ENCODE results near the gene LCN15. TPM values are rescaled to one million over a fixed set of nuclear protein-coding genes. Genes with fewer than 3 reads are reported as not detected.

Gene LCN15
- total RNA-seq, 1 donor from 2014 or later: 0.46 TPM

DNA sequence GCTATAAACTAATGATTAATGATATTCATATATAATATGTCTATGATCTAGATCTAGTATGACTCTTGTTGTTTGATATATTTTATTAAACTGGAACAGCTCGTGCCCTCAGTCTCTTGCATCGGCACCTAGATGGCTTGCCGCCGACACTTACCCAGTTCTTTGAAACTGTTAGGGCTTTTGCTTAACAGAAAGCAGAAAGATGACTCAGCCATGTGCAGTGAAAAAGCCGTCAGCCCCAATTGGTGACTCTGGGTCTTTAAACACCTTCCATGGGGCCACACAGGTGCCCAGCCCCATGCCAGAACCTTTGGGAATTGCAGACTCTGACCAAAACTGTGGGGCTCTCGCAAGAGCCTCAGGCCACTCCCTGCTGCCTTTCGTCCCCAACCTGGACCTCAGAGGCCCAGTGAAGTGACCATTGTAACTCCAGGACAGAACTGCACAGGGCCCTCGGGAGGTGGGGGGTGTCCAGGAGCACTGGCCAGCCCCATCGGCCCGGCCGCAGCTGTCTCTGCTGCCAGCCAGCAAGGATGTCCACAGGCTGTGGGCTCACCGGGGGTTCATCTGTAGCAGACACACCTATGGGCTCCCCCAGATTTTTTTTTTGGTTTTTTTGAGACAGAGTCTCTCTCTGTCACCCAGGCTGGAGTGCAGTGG is 29.4 kb downstream of the LCN15 start:
- intact Hi-C loops (cut with DNase I): no loop called here
- no peak for ATAC-seq
- DNase-seq (ENCODE audit: missing footprints): no peak

DNA sequence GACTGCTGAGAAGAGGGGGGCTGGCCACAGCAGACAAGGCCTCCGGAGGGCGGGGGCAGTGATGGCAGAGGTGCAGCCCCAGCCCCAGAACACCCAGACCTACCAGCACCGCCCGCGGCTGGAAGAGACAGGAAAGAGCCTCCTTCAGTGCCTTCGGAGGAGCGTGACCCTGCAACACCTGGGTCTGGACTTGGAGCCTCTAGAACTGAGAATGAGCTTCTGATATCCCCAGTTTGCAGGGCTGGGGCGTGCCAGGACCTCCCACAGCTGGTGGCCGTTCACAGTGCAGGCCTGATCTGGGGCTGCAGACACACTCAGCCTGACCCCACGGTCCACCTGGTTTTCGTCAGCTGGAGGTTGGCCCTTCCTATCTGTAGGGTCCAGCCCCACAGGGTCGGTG is 30.7 kb downstream of the LCN15 start:
- no peak for ATAC-seq
- intact Hi-C loops (cut with DNase I): no loop called here
- DNase-seq (ENCODE audit: missing footprints): peak; percentile 22

DNA sequence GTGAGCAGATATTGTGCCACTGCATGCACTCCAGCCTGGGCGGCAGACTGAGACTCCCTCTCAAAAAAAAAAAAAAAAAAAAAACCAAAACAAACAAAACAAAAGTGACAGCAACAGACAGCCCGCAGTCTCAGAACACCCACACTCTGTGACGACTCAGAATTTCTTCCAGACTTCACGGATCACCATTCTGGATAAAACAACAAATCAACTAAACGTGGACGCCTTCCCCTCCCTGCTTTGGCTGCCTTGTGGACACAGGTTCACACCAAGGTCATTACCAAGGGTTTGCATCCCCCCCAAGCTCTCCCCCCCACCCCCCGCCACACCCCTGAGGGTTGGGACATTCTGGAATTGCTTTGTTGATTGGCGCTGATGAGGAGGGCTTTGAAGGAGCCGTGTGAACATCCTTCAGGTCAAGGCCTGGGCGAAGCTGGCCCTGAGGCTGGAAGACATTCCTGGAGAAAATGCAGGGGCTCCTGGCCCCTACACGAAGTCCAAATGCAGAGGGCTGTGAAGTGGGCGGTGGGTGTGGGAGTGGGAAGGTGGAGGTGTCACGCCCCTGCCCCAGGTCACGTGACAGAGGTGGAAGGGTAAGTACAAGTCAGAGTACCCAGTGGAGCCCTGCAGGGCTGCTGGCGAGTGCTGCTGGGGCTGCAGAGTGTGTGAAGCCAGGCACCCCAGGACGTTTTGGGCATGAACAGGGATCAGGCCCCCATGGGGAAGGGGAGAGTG is 31.7 kb downstream of the LCN15 start:
- ATAC-seq: no peak
- intact Hi-C loops (cut with DNase I): no loop called here
- peak; percentile 18 for DNase-seq (ENCODE audit: missing footprints)

DNA sequence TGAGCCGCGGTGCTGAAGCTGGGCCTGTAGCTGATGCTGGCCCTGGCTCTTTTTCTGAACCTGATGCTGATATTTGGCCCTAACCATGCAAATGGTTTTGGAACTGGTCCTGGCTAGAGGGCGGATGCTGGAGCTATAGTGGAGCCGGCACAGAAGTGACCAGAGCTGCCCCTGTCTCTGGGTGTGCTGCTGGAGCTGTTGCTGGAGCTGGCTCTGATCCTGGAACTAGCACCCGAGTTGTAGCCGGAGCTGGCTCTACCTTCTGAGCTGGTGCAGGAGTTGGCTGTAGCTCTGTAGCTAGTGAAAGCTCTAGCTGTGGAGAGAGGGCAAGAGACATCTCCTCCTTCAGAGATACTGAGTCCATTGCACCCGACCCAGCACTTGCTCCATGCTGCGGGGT is 34.4 kb downstream of the LCN15 start:
- DNase-seq (ENCODE audit: missing footprints) (peak; percentile 5), ATAC-seq (no peak)
- intact Hi-C loops (cut with DNase I): loop anchor here (5.0 kb wide), 1 partner anchor 43 kb away; the partner anchor contains the start of gene AGPAT2

DNA sequence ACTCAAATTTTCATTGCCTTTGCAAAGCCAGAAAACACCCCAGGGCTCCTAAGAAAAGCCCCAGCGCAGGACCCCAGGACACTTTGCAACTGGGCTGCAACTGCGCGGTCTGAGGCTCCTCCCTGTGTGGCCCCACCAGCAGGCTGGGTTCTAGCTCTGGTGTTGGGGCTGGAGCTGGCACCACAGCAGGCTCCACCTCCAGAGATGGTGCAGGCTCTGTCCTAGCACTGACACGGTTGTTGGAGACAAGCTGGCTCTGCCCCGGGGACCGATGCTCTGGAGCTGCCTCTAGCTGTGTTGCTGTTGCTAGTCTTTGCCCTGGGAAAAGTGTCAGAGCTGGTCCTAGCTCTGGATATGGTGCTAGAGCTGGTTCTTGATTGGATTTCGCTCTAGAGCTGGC is 35.2 kb downstream of the LCN15 start:
- DNase-seq (ENCODE audit: missing footprints): no peak
- ATAC-seq: no peak
- intact Hi-C loops (cut with DNase I): loop anchor here (5.0 kb wide), 1 partner anchor 42 kb away; the partner anchor contains the start of gene AGPAT2

DNA sequence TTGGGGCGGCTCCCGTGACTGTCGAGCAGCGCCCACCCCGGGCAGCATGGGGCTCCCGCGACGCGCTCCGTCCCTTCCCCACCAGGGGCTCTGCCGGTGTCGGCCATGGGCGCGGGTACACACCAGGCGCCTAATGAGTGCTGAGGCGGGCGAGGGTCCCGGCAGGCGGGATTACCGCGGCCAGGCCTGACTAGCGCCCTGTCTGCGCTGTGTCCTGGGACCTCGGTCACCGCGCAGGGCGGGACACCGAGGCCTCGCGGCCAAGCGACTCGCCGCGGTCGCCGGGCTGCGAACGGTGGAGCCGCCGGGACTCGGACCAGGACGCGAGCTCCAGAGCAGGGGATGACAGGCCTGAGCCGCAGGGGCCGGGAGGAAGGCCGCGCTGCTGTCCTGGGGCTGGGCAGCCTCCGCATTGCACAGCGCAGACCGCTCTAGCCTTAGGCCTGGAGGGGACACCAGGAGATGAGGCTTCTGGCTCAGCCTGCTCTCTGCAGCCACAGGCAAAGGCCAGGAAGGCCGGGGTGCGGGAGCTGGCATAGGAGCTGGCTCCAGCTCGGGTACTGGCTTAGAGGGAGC is 35.7 kb downstream of the LCN15 start:
- DNase-seq (ENCODE audit: missing footprints) (peak; percentile 73), ATAC-seq (peak; percentile 44)
- intact Hi-C loops (cut with DNase I): loop anchor here (5.0 kb wide), 1 partner anchor 41 kb away; the partner anchor contains the start of gene AGPAT2

DNA sequence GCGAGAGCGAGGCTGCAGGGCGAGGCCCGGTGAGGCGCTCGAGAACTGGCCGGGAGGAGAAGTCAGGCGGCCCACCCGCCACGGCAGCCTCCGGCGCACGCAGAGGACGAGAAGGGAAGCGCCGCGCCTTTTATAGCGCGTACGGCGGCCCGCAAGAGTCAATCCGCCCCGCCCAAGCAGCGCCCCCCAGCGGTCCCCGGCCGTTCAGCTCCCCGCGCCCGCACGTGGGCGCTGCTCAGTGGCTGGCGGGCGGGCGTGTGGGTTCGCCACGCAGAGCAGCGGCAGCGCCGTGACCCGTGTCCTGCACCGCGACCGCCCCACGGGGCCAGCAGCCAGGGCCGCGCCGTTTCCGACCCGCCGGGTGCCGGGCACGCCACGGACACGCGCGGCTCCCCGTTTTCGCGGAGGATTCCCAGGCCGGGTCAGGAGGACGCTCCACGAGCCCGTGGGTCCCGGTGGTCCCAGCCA is 36.2 kb downstream of the LCN15 start:
- intact Hi-C loops (cut with DNase I): loop anchor here (5.0 kb wide), 1 partner anchor 41 kb away; the partner anchor contains the start of gene AGPAT2
- peak; percentile 95 for DNase-seq (ENCODE audit: missing footprints)
- ATAC-seq: peak; percentile 88

DNA sequence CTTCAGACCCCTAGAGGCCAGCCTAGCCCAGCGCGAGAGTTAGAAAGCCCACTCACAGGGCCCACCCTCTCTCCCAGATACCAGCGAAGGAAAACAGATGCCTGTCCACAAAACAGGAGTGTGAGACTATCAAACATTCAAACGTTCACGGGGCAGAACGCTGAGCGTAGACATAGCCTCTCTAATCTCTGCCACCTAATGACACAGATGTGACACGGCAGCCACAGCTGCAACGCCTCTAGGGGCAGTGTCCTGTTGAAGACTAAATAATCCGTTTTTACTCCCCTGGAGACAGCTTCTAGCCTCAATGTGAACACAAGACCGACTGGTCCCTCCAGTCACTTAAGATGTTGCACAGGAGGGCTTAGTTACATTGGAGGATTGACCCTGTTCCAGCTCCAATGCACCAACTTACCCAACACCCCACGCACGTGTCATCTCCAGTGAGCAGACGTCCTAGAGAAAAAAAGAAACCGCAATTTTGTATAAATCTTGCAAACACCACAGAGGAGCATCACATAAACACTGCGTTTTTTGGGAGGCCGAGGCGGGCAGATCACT is 37.6 kb downstream of the LCN15 start:
- ATAC-seq (no peak), DNase-seq (ENCODE audit: missing footprints) (peak; percentile 15)
- intact Hi-C loops (cut with DNase I): loop anchor here (5.0 kb wide), 1 partner anchor 39 kb away; the partner anchor contains the start of gene AGPAT2

DNA sequence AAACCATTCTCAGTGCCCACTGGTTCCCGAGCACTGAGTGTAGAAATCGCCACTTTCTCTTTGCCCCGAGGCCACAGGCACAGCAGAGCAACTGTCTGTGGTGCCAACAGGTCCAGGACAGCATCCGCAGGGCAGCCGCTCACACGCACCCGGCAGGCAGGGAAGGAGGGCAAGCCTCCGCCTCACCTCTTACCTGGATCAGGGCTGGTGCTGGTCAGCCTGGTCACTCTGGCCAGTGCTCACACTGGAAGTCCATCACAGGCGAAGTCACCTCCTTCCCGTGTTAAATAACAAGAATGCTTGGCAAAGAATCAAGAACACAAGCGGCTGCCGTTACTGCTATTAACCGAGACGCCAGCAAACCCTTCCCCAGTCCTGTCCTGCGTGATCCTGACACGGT is 38.2 kb downstream of the LCN15 start:
- no peak for ATAC-seq
- no peak for DNase-seq (ENCODE audit: missing footprints)
- intact Hi-C loops (cut with DNase I): loop anchor here (5.0 kb wide), 1 partner anchor 39 kb away; the partner anchor contains the start of gene AGPAT2

DNA sequence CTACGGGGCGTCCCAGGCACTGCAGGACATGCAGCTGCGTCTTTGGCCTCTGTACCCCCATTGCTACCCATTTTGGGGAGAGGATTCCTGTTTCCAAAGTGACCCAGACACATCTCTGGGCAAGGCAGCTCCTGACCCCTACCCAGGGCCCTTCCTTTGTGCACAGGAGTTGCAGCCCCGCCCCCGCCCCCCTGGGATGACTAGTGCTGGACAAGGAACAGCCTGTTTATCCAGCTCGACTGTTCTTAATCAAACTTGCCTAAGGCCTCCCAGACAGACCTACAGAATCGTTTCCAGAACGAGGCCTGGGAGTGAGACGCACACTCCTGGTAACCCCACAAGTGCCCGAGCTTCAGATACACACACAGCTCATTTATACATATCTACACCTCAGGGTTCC is 38.7 kb downstream of the LCN15 start:
- no peak for DNase-seq (ENCODE audit: missing footprints)
- ATAC-seq: no peak
- intact Hi-C loops (cut with DNase I): loop anchor here (5.0 kb wide), 1 partner anchor 38 kb away; the partner anchor contains the start of gene AGPAT2

DNA sequence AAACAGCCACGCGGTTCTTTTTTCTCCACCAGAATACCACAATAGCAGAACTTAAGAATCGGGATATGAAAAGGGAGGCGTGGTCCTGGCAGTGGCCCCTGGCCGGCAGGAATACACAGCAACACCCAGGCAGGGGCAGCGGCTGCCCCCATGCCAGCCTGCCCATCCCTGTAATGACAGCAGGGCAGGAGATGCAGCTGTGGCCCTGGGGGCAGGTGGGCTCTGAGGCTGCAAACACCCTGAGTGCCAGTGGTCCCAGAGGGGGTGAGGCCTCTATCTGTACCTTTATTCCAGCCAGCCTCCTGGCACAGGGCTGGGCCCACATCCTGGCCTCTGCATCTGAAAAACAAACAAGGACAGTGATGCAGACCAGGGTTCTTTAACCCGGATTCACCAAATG is 39.5 kb downstream of the LCN15 start:
- DNase-seq (ENCODE audit: missing footprints) (no peak), ATAC-seq (no peak)
- intact Hi-C loops (cut with DNase I): loop anchor here (5.0 kb wide), 1 partner anchor 37 kb away; the partner anchor contains the start of gene AGPAT2

DNA sequence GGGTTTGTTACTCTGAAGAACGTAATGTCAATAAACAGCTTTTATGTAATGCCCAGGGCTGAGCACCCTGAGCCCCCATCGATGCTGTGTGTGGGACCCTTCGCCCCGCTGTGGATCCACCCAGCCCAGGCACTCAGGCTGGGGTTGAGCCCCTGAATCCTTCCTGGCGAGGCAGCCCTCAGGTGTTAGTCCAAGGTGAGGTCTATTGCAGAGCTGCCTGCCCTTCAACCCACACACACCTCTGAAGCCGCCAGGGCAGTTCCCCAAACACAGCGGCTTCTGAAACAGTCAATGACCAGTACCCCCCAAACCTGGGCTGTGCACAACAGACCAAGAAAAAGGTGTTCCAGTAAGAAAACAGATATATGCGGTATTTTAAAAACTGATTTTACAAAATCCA is 40.3 kb downstream of the LCN15 start:
- intact Hi-C loops (cut with DNase I): no loop called here
- DNase-seq (ENCODE audit: missing footprints): no peak
- ATAC-seq: no peak

DNA sequence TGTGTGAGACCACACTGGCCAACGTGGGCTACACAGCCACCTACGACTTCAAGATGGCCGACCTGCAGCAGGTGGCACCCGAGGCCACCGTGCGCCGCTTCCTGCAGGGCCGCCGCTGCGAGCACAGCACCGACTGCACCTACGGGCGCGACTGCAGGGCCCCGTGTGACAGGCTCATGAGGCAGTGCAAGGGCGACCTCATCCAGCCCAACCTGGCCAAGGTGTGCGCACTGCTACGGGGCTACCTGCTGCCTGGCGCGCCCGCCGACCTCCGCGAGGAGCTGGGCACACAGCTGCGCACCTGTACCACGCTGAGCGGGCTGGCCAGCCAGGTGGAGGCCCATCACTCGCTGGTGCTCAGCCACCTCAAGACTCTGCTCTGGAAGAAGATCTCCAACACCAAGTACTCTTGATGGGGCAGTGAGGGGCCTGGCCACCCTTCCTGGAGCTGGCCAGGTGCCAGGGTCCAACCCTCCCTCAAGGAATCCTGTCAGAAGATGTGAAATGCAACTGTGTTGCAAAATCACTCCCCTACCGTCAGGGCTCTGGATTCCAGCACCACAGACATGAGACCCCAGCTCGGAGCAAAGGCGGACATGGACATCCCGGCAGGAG is 40.8 kb downstream of the LCN15 start:
- no peak for ATAC-seq
- no peak for DNase-seq (ENCODE audit: missing footprints)
- intact Hi-C loops (cut with DNase I): no loop called here

DNA sequence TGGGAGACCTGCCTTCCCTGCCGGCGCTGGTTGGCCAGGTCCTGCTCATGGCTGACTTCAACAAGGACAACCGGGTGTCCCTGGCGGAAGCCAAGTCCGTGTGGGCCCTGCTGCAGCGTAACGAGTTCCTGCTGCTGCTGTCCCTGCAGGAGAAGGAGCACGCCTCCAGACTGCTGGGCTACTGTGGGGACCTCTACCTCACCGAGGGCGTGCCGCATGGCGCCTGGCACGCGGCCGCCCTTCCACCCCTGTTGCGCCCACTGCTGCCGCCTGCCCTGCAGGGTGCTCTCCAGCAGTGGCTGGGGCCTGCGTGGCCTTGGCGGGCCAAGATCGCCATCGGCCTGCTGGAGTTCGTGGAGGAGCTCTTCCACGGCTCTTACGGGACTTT is 41.4 kb downstream of the LCN15 start:
- intact Hi-C loops (cut with DNase I): no loop called here
- ATAC-seq (no peak), DNase-seq (ENCODE audit: missing footprints) (no peak)

DNA sequence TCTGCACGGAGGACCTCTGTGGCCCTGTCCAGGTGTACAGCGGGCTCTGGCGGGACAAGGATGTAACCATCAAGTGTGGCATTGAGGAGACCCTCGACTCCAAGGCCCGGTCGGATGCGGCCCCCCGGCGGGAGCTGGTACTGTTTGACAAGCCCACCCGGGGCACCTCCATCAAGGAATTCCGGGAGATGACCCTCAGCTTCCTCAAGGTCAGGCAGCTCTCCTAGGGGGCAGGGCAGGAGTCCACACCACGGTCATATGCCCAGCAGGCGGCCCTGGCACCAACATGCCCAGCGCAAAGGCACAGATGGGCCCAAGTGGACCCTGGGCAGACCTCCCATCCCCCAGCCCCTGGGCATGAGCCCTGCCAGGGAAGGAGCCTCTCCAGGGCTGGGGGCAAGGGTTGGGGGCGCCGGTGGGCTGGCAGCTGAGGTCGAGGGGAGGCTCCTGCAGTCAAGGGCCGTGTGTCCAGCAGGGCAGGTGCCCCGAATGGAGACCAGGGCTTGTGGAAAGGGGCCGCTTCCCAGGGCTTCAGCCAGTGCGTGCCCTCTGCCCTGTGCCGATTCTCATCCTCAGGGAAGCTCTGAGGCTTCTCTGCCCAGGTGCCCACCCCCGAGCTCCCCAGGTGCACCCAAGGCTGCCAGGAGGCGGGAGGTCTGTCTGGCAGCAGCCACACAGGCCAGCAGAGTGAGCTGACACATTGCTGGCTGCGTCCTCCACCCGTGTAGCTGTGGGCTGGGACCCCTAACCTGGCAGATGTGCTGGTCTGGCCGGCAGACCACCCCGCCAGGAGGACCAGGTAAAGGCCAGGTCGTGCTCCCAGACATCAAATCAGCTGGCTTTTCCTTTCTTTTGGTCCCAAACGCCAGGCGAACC is 42.0 kb downstream of the LCN15 start:
- ATAC-seq: no peak
- intact Hi-C loops (cut with DNase I): no loop called here
- no peak for DNase-seq (ENCODE audit: missing footprints)

DNA sequence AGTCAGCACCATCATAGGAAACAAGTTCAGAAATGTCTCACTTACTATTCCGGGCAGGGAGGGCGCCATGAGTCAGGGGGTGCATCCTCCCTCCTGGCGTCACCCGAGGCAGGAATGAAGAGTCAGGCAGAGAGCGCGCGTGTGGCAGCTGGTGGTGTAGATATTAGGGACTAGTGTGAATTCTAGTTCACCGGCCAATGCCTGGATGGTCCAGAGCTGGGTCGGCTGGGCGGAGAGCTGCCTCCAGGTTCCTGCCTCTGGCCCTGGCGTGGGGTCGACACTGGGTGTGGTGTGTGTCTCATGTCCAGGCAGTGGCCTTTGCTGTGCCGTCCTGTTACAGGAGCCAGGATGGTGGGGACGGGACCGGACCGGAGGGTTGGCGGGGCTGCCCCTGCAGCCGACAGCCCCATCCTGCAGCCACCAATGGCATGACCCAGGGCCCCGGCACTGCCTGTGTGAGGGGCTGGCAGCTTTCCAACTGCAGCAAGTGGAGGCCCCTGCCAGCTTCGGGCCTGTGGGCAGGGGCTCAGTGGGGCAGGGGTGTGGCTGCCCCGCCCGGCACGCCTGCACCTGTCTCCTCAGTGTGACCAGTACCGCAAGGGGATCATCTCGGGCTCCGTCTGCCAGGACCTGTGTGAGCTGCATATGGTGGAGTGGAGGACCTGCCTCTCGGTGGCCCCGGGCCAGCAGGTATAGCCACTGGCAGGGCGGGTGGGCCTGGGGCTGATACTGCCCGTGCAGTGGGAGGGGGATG is 42.8 kb downstream of the LCN15 start:
- DNase-seq (ENCODE audit: missing footprints): no peak
- intact Hi-C loops (cut with DNase I): no loop called here
- ATAC-seq: peak; percentile 15

DNA sequence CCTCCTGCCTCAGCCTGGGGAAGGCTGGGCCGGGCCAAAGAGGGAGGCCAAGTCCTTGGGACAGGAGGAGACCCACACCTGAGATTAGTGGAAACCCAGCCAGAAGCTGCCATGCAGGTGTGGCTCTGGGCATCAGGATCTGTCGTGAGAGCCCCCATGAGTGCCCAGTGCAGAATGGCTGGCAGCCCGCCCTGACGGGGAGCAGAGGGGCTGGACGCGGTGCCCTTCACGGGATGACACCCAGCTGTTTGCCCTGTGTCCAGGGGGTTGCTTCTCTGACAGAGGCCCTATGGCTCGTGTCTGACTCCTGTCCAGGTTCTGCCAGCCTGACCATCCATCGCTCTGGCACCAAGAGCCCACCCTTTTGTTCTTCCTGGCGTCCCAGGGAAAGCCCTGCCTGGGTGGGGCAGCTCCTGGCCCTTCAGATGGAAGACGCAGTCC is 43.4 kb downstream of the LCN15 start:
- DNase-seq (ENCODE audit: missing footprints) (no peak), ATAC-seq (no peak)
- intact Hi-C loops (cut with DNase I): no loop called here

Measured in Right ventricle myocardium inferior (tissue), 1 donor.